Lower leg skin (tissue), 3 donors: ENCODE data around the gene TRAF3.
"Not testable (repeated sequence)": the region's sequence is repeated elsewhere in the genome, so short reads cannot be mapped to it uniquely, and the experiment has no call there.

Experiments used
- CTCF ChIP-seq, 3 donors: fragments of 450-650 bp; IDR thresholded peaks; one replicate each; pipeline ENCODE4 v1.5.1; 2016; ENCODE audit warnings: antibody characterized with exemption in 3 of 3, mild to moderate bottlenecking in 3 of 3, moderate library complexity in 2 of 3
- POLR2A ChIP-seq, 2 donors: fragments of 450-650 bp; IDR thresholded peaks; one replicate each; pipeline ENCODE4 v1.6.1; 2016 to 2017; ENCODE audit warnings: antibody characterized with exemption in 2 of 2, mild to moderate bottlenecking in 1 of 2, moderate library complexity in 1 of 2

- not testable (repeated sequence) for TF ChIP-seq CTCF, POLR2A (IDR thresholded peaks at IDR 0.05)
Measured at GRCh38 chr14:102765770-102766169, 11.5 kb upstream of the TRAF3 start.
